Posterior cingulate gyrus (tissue), 11 donors: Measurements from ENCODE around the gene MYOCOS.
"Not testable (repeated sequence)": the region's sequence is repeated elsewhere in the genome, so short reads cannot be mapped to it uniquely, and the experiment has no call there.

Source experiments
- DNase-seq, 10 donors: peaks; one replicate each; pipeline versions ENCODE4 v3.0.0 to v3.0.0-alpha.2; 2020 to 2021; ENCODE audit warnings: mixed read lengths in 3 of 10
- intact Hi-C: fragments of 100-400 bp; cut with DNase I; formaldehyde crosslinking; loops from one replicate; pipeline ENCODE4 v1.15.1; 2023

The MYOCOS gene, protein sequence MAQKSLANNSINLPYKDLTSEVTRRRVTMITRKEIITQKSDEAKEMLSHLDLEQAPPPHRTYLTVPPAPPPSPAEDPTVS

DNA sequence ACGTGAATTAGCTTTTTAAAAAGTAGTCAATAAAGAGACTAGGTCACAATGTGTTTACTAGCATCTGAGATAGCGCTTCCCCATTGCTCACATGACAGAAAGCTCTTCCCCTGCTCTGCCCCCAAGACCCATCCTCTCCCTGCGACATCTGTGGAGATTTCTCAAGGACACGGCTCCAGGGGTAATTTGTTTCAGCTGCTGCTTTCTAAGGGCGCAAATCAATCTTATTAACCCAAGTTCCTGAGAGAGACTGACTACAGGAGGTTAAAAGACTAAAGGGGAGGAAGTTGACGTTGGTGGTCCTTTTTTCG, at the start of gene MYOCOS:
Gene MYOCOS, plus strand, starts transcription at position 92 of the 311 bp plus-strand sequence. CDS start 1,641 bp downstream, outside the sequence.
- no peak for DNase-seq
- intact Hi-C loops, result no loop called here

- intact Hi-C loops, result no loop called here
- DNase-seq, result no peak
Measured at GRCh38 chr1:171576144-171576543, 45.9 kb upstream of the MYOCOS start.

- intact Hi-C loops, result no loop called here
- DNase-seq, result no peak
Measured at GRCh38 chr1:171581226-171581625, 40.8 kb upstream of the MYOCOS start.

DNA sequence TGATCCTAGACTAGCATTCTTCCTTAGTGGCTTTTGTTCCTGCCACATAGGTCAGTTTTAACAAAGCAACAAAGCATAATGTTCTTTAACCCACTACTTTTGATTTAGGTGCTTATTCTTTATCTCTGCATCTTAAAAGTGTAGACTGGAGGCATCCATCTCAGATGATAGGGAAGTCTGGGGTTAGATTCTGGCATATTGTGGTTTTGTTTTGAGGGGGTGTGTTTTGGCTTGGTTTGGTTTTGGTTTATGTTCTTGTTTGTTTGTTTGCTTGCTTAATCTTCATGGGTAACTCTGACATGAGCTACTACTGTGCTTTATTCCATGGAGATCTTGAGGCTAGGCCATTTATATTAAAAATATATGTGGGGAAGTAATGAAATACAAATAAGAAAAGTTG, 40.3 kb upstream of the MYOCOS start:
- DNase-seq, result no peak
- intact Hi-C loops, result no loop called here

- DNase-seq, result no peak
- intact Hi-C loops, result no loop called here
Measured at GRCh38 chr1:171582589-171582988, 39.5 kb upstream of the MYOCOS start.

DNA sequence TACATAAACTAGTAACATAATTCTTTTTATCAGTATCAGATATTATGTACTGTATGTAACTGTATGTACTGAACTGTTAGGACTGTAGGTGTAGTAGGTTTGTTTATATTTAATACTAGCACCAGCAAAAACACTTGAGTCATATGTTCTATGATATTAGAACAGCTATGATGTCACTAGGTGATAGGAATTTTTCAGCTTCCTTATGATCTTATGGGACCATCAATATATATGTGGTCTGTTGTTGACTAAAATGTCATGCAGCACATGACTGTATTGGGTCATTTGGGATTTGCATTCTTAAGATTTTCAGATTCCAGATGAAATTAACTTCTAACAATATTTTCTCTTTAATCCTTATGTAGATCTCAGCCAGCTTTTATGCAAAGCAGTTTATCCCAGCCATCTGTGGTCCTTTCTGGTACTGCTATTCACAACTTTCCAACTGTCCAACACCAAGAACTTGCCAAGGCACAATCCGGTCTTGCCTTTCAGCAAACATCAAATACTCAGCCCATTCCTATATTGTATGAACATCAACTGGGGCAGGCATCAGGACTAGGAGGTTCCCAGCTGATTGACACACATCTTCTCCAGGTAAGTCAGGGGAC, 38.3 kb upstream of the MYOCOS start:
- intact Hi-C loops, result no loop called here
- DNase-seq, result peak in 1 of 10 donors; percentile 22

GRCh38 chr1:171585715-171586114, 36.3 kb upstream of the MYOCOS start:
- no peak for DNase-seq
- intact Hi-C loops, result no loop called here

DNA sequence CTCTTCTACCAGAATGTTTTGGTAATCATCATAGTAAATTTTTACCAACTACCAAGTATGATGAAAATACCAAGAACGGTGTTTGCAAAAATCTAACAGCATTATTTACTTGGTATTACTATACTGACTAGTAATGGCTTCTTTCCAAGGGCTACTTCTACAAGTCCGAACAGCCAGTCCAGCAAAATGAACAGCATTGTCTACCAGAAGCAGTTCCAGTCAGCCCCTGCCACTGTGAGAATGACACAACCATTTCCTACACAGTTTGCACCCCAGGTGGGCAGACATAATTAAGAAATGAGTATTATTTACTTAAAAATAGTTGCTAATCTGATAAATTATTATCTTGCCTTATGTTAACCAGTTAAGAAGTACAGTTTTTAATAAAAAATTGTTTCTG, 33.8 kb upstream of the MYOCOS start:
- peak in 1 of 10 donors; percentile 80 for DNase-seq
- intact Hi-C loops, result no loop called here

GRCh38 chr1:171590022-171590421, 32.0 kb upstream of the MYOCOS start:
- no peak for DNase-seq
- intact Hi-C loops, result no loop called here

GRCh38 chr1:171595324-171595723, 26.7 kb upstream of the MYOCOS start:
- DNase-seq, result no peak
- intact Hi-C loops, result no loop called here

DNA sequence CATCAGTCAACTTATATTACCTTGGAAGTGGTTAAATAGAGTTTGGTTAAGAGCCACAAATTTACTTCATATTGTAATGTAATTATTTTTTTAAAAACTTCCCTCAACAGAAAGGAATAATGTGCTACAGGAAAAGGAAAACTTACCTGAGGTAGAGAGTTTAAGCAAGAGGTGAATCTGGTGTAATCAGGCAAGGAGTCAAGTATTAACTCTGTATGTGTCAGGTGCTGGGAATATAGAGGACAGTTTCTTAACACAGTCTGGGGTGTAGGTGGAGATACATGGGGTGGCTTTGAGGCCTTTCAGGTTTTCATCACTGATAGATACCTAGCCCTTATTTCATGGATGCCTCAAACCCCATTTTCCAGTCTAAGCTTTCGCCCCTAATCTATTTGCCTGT, 25.9 kb upstream of the MYOCOS start:
- intact Hi-C loops, result no loop called here
- DNase-seq, result no peak

DNA sequence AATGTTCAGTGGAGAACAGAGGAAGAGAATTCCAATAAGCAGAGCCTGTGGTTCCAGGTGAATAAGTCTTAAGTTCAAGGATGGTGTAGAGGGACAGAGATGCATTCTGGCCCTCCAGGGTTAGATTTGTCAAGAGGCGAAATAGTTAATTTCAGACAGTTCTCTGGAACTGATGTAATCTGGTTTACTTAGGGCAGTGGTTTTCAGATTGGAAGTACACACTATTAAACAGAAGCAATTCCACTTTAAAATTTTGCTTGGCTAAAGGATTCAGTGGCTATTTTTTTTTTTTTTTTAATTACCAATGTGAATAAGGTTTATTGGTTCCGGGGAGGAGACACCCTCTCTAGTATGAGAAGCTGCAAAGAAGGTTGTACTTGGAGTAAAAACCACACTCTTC, 25.3 kb upstream of the MYOCOS start:
- intact Hi-C loops, result no loop called here
- no peak for DNase-seq

GRCh38 chr1:171597203-171597602, 24.8 kb upstream of the MYOCOS start:
- intact Hi-C loops, result no loop called here
- no peak for DNase-seq

GRCh38 chr1:171600310-171600709, 21.7 kb upstream of the MYOCOS start:
- DNase-seq, intact Hi-C loops: not testable (repeated sequence)

- intact Hi-C loops, result no loop called here
Measured at GRCh38 chr1:171600862-171601261, 21.2 kb upstream of the MYOCOS start.

DNA sequence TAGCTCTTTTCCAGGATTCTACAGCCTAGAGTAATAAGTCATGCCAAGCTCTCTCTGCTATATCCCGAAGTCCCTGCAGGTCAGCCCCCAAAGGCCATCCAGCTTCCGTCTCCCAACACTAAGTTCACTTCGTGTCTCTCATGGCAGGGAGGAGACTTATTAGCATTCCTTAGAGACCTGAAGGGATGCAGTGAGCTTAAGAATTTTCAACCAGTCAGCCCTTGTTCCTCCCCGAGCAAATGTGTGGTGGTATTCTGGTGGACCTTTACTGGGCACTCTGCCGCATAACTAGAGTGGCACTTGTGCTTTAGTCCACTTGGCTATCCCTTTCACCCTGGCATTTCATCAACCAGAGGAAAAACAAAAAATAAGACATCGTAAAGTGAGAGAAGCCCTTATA, 19.0 kb upstream of the MYOCOS start:
- DNase-seq, intact Hi-C loops: not testable (repeated sequence)

More at GRCh38 chr1:171600862-171601261, 21.2 kb upstream of the MYOCOS start:
- peak in 1 of 10 donors; percentile 73 for DNase-seq

DNA sequence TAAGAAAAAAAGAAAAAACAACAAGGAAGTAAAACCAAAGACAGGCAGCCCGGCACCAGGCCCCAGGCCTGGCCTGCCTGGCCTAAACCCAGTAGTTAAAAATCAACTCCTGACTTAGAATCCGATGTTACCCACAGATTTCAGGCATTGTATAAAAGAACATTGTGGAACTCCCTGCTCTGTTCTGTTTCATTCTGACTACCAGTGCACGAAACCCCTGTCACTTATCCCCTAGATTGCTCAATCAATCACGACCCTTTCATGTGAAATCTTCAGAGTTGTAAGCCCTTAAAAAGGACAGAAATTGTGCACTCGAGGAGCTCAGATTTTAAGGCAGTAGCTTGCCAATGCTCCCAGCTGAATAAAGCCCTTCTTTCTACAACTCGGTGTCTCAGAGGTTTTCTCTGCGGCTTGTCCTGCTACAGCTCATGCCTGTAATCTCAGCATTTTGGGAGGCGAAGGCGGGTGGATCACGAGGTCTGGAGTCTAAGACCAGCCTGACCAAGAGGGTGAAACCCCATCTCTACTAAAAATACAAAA, 15.6 kb upstream of the MYOCOS start:
- DNase-seq, result no peak
- intact Hi-C loops, result no loop called here

DNA sequence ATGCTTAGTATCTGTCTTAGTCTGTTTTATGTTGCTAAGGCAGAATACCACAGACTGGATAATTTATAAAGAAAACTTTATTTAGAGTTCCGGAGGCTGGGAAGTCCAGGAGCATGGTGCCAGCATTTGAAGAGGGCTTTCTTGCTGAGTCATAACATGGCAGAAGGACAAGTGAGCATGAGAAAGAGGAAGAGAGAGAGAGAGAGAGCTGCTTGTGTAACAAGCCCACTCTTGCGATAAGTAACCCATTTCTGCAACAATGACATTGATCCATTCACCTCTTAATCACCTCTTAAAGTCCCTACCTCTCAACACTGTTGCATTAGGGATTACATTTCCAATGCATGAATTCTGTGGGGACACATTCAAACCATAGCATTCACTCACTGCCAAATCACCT, 11.7 kb upstream of the MYOCOS start:
- intact Hi-C loops, result no loop called here
- DNase-seq, result no peak

GRCh38 chr1:171611306-171611705, 10.7 kb upstream of the MYOCOS start:
- intact Hi-C loops, result no loop called here
- DNase-seq, result no peak

- intact Hi-C loops, result no loop called here
- DNase-seq, result no peak
Measured at GRCh38 chr1:171613282-171613681, 8.8 kb upstream of the MYOCOS start.

GRCh38 chr1:171615122-171615906, 6.7 kb upstream of the MYOCOS start:
- DNase-seq, intact Hi-C loops: not testable (repeated sequence)

DNA sequence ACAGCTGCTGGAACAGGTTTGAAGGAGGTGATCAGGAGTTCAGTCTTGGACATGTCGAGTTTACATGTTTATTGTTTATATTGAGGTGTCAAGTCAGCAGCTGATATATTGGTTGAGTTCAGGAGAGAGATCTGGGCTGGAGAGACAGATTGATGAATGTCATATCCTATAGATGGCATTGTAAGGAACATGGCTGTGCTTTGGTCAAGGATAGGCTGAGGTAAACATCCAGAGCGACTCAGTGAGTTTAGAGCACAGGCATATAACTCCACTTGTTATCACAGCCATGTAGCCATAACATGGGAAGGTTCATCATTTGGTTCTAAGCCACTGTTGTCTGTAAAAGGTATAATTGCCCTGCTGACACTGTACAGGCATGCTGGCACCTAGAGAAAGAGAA, 5.5 kb upstream of the MYOCOS start:
- no peak for DNase-seq
- intact Hi-C loops, result no loop called here
